Activated CD8-positive, alpha-beta T cell treated with anti-CD3 and anti-CD28 coated beads for 36 hours (primary cell): ENCODE measurements around the gene TSGA10IP. TPM values are rescaled to one million over a fixed set of nuclear protein-coding genes. Genes with fewer than 3 reads are reported as not detected.
A peak's percentile ranks its signal among the peaks of the same experiment; 100 is the strongest.

ENCODE experiments used
- ATAC-seq: fragments of 200-7000 bp; cut with Tn5 transposase; one replicate; pipeline ENCODE4 v1.10.0; 2021; ENCODE audit warnings: mild to moderate bottlenecking, moderate library complexity
- CTCF ChIA-PET: fragments of 350-600 bp; sonication (Branson Sonifier 250); formaldehyde crosslinking; loops from one replicate; lab custom pipeline; 2021; ENCODE audit warnings: antibody characterized with exemption; lab: Charles Lee
- POLR2A ChIA-PET: fragments of 350-600 bp; sonication (Branson Sonifier 250); formaldehyde crosslinking; loops from one replicate; lab custom pipeline; 2021; ENCODE audit warnings: antibody characterized with exemption; lab: Charles Lee
- DNase-seq: peaks from one replicate; pipeline ENCODE4 v3.0.0-alpha.2; 2020
- H3K27ac Mint-ChIP-seq: one replicate; pipeline ENCODE4 v1.8.0; 2021; ENCODE audit warnings: mild to moderate bottlenecking, mixed read lengths
- H3K27me3 Mint-ChIP-seq: one replicate; pipeline ENCODE4 v1.8.0; 2021; ENCODE audit warnings: mixed read lengths
- H3K36me3 Mint-ChIP-seq: one replicate; pipeline ENCODE4 v1.8.0; 2021; ENCODE audit warnings: low read depth, mixed read lengths
- H3K4me1 Mint-ChIP-seq: one replicate; pipeline ENCODE4 v1.8.0; 2021; ENCODE audit warnings: low read depth, mixed read lengths
- H3K4me3 Mint-ChIP-seq: one replicate; pipeline ENCODE4 v1.8.0; 2021; ENCODE audit warnings: mild to moderate bottlenecking, moderate library complexity, mixed read lengths
- H3K9me3 Mint-ChIP-seq: one replicate; pipeline ENCODE4 v1.8.0; 2021; ENCODE audit warnings: mixed read lengths
- CTCF ChIP-seq: fragments of 200-600 bp; IDR thresholded peaks from one replicate; pipeline ENCODE4 v1.8.0; 2022; ENCODE audit warnings: antibody characterized with exemption, mild to moderate bottlenecking
- intact Hi-C: fragments of 100-400 bp; cut with micrococcal nuclease; formaldehyde crosslinking; loops from one replicate; pipeline ENCODE4 v1.10.0; 2022
- total RNA-seq, 2 experiments: library from RNA; stranded (reverse); gene quantifications; one replicate each; pipeline ENCODE4 v1.2.3, GENCODE V29; 2021

Gene TSGA10IP
- total RNA-seq, 2 experiments from 2014 or later = not detected

- H3K27ac Mint-ChIP-seq = no peak overlapping the region
- no peak for ATAC-seq
- no peak for DNase-seq
- intact Hi-C loops = loop anchor here (10.0 kb wide), 1 partner anchor 71 kb away; the partner anchor contains the start of gene CCDC85B
- TF ChIP-seq CTCF = no peak
- ChIA-PET POLR2A (interaction anchor here (1.4 to 1.6 kb wide), 2 partner anchors 9 to 74 kb away, joined by 4 to 5 read pairs; no protein-coding TSS in a partner anchor), CTCF (interaction anchor here (1.5 kb wide), 1 partner anchor 77 kb away, joined by 3 read pairs; the partner anchor contains the start of gene FIBP)
- H3K4me1 Mint-ChIP-seq = peaks cover 21% of the 10 kb centered on the region
- H3K27me3 Mint-ChIP-seq = no peaks in the 10 kb centered on the region
- H3K36me3 Mint-ChIP-seq = peaks cover 59% of the 10 kb centered on the region
- H3K4me3 Mint-ChIP-seq = no peak overlapping the region
- H3K9me3 Mint-ChIP-seq = no peaks in the 10 kb centered on the region
Measured at GRCh38 chr11:65965986-65966762, 20.9 kb downstream of the TSGA10IP start.

- Mint-ChIP-seq H3K27me3 (no peaks in the 10 kb centered on the region), H3K36me3 (peaks cover 57% of the 10 kb centered on the region), H3K27ac (no peak overlapping the region), H3K4me1 (peaks cover 15% of the 10 kb centered on the region), H3K9me3 (no peaks in the 10 kb centered on the region), H3K4me3 (no peak overlapping the region)
- ChIA-PET CTCF (interaction anchor here (1.5 to 3.0 kb wide), 2 partner anchors 79 to 83 kb away, joined by 3 to 9 read pairs; partner anchors contain the start of gene FIBP), POLR2A (no interaction called here)
- TF ChIP-seq CTCF = no peak
- intact Hi-C loops = loop anchor here (10.0 kb wide), 1 partner anchor 73 kb away; the partner anchor contains the start of gene CCDC85B
- ATAC-seq (no peak), DNase-seq (no peak)
Measured at GRCh38 chr11:65967329-65967934, 22.2 kb downstream of the TSGA10IP start.

GRCh38 chr11:65968600-65969482 is 23.6 kb downstream of the TSGA10IP start:
- CTCF ChIA-PET = interaction anchor here (1.6 to 3.0 kb wide), 2 partner anchors 20 to 84 kb away, joined by 4 to 9 read pairs; no protein-coding TSS in a partner anchor
- no peaks in the 10 kb centered on the region for H3K27me3 Mint-ChIP-seq
- peak overlapping the region; percentile 0 for H3K27ac Mint-ChIP-seq
- peaks cover 57% of the 10 kb centered on the region for H3K36me3 Mint-ChIP-seq
- peaks cover 3% of the 10 kb centered on the region for H3K4me1 Mint-ChIP-seq
- TF ChIP-seq CTCF = no peak
- no peak for DNase-seq
- H3K9me3 Mint-ChIP-seq = no peaks in the 10 kb centered on the region
- H3K4me3 Mint-ChIP-seq = no peak overlapping the region
- ATAC-seq = no peak
- intact Hi-C loops = loop anchor here (10.0 kb wide), 1 partner anchor 74 kb away; the partner anchor contains the start of gene CCDC85B
- POLR2A ChIA-PET = interaction anchor here (1.6 to 1.9 kb wide), 2 partner anchors 10 to 61 kb away, joined by 4 to 5 read pairs; no protein-coding TSS in a partner anchor

GRCh38 chr11:65972116-65972515 is 26.8 kb downstream of the TSGA10IP start:
- H3K4me3 Mint-ChIP-seq = no peak overlapping the region
- ChIA-PET POLR2A (interaction anchor here (1.0 to 1.4 kb wide), 2 partner anchors 9 to 88 kb away, joined by 3 to 7 read pairs; no protein-coding TSS in a partner anchor), CTCF (interaction anchor here (1.4 to 1.7 kb wide), 3 partner anchors 16 to 72 kb away, joined by 3 to 4 read pairs (median 4); no protein-coding TSS in a partner anchor)
- intact Hi-C loops = no loop called here
- no peaks in the 10 kb centered on the region for H3K27me3 Mint-ChIP-seq
- no peak overlapping the region for H3K27ac Mint-ChIP-seq
- peaks cover 42% of the 10 kb centered on the region for H3K36me3 Mint-ChIP-seq
- DNase-seq (no peak), ATAC-seq (no peak)
- H3K9me3 Mint-ChIP-seq = no peaks in the 10 kb centered on the region
- TF ChIP-seq CTCF = no peak
- H3K4me1 Mint-ChIP-seq = no peaks in the 10 kb centered on the region
